B cell (primary cell): ENCODE results near the gene PRLR. TPM values are rescaled to one million over a fixed set of nuclear protein-coding genes. Genes with fewer than 3 reads are reported as not detected.

ENCODE experiments used
- ATAC-seq: fragments of 200-7000 bp; cut with Tn5 transposase; one replicate; pipeline ENCODE4 v1.10.0; 2021; ENCODE audit warnings: low read depth, mild to moderate bottlenecking, moderate number of reproducible peaks, moderate library complexity
- CTCF ChIA-PET: fragments of 350-600 bp; sonication (Branson Sonifier 250); formaldehyde crosslinking; loops from one replicate; lab custom pipeline; 2021; ENCODE audit warnings: antibody characterized with exemption, inconsistent platforms; lab: Charles Lee
- POLR2A ChIA-PET: fragments of 350-600 bp; sonication (Branson Sonifier 250); formaldehyde crosslinking; loops from one replicate; lab custom pipeline; 2021; ENCODE audit warnings: antibody characterized with exemption; lab: Charles Lee
- DNase-seq: peaks from one replicate; pipeline ENCODE4 v3.0.0; 2013
- H2AFZ ChIP-seq: 2 replicates; pipeline ENCODE4 v1.6.1; 2012; ENCODE audit warnings: mild to moderate bottlenecking, low read depth, low read length; ENCODE audit not compliant: insufficient read depth, poor library complexity, severe bottlenecking
- H3K27ac ChIP-seq, 2 donors: 1 replicate in 1 of 2; 2 replicates in 1 of 2; pipeline ENCODE4 v1.5.1; 2012 to 2013; ENCODE audit warnings: low read length in 2 of 2, mild to moderate bottlenecking in 2 of 2, moderate library complexity in 1 of 2
- H3K27me3 ChIP-seq, 4 experiments: fragments of 200-600 bp in 1 of 4; sonication (generic) in 1 of 4; replicated peaks in 1 of 4; 1 replicate in 2 of 4; 2 replicates in 2 of 4; pipeline versions ENCODE4 v1.6.1 to v1.7.0; 2013 to 2016; ENCODE audit warnings: low read length in 3 of 4, mild to moderate bottlenecking in 2 of 4, mixed read lengths in 1 of 4, moderate library complexity in 1 of 4; ENCODE audit not compliant: insufficient read depth in 4 of 4, control insufficient read depth in 3 of 4; ENCODE audit errors: control extremely low read depth in 1 of 4
- H3K36me3 ChIP-seq, 2 experiments: replicated peaks in 1 of 2; 1 replicate in 1 of 2; 2 replicates in 1 of 2; pipeline versions ENCODE4 v1.6.1 to v1.7.1; 2013; ENCODE audit warnings: low read length in 1 of 2; ENCODE audit not compliant: insufficient read depth in 2 of 2, control insufficient read depth in 1 of 2; ENCODE audit errors: control extremely low read depth in 1 of 2, extremely low read depth in 1 of 2
- H3K4me1 ChIP-seq, 2 donors: fragments of 200-600 bp in 1 of 2; sonication (generic) in 1 of 2; 1 replicate in 1 of 2; 2 replicates in 1 of 2; pipeline versions ENCODE4 v1.5.1 to v1.6.1; 2013 to 2017; ENCODE audit warnings: low read length in 2 of 2; ENCODE audit not compliant: control insufficient read depth in 2 of 2, insufficient read depth in 2 of 2
- H3K4me2 ChIP-seq: replicated peaks from 2 replicates; pipeline ENCODE3; 2012; ENCODE audit warnings: mild to moderate bottlenecking, low read depth, low read length; ENCODE audit not compliant: poor library complexity, severe bottlenecking
- H3K4me3 ChIP-seq, 5 experiments: fragments of 200-600 bp in 1 of 5; sonication (generic) in 1 of 5; 1 replicate in 3 of 5; 2 replicates in 2 of 5; pipeline versions ENCODE4 v1.5.1 to v1.7.0; 2011 to 2016; ENCODE audit warnings: low read length in 4 of 5, mild to moderate bottlenecking in 4 of 5, low read depth in 2 of 5, control low read depth in 1 of 5, moderate library complexity in 1 of 5; ENCODE audit not compliant: insufficient read depth in 1 of 5; ENCODE audit errors: control extremely low read depth in 1 of 5, extremely low read depth in 1 of 5
- H3K79me2 ChIP-seq: fragments of 200-600 bp; sonication (generic); one replicate; pipeline ENCODE4 v1.6.0; 2016; ENCODE audit warnings: low read length; ENCODE audit not compliant: control insufficient read depth, insufficient read depth
- H3K9ac ChIP-seq: fragments of 200-600 bp; sonication (generic); 2 replicates; pipeline ENCODE4 v1.6.1; 2017; ENCODE audit warnings: mild to moderate bottlenecking, low read length, moderate library complexity
- H3K9me3 ChIP-seq, 3 donors: one replicate each; pipeline versions ENCODE4 v1.6.1 to v1.7.1; 2013; ENCODE audit warnings: low read length in 2 of 3; ENCODE audit not compliant: control insufficient read depth in 2 of 3, insufficient read depth in 1 of 3; ENCODE audit errors: control extremely low read depth in 1 of 3
- H4K20me1 ChIP-seq: 2 replicates; pipeline ENCODE4 v1.6.0; 2012; ENCODE audit warnings: mild to moderate bottlenecking, low read length; ENCODE audit not compliant: insufficient read depth, control insufficient read depth, poor library complexity, severe bottlenecking
- H3K27ac Mint-ChIP-seq: one replicate; pipeline ENCODE4 v1.8.0; 2021; ENCODE audit warnings: mixed read lengths
- H3K27me3 Mint-ChIP-seq: one replicate; pipeline ENCODE4 v1.8.0; 2021; ENCODE audit warnings: mixed read lengths
- H3K4me1 Mint-ChIP-seq: one replicate; pipeline ENCODE4 v1.8.0; 2021; ENCODE audit warnings: mixed read lengths
- H3K4me3 Mint-ChIP-seq: one replicate; pipeline ENCODE4 v1.8.0; 2021; ENCODE audit warnings: mixed read lengths
- H3K9me3 Mint-ChIP-seq: one replicate; pipeline ENCODE4 v1.8.0; 2022; ENCODE audit warnings: mixed read lengths; ENCODE audit not compliant: insufficient read depth
- EZH2 ChIP-seq: IDR thresholded peaks from 2 replicates; pipeline ENCODE4 v1.6.1; 2012; ENCODE audit warnings: borderline replicate concordance, low read depth, mild to moderate bottlenecking, moderate library complexity, low read length; ENCODE audit not compliant: insufficient read depth, poor library complexity, severe bottlenecking
- whole genome bisulfite sequencing: methylation state at CpG from one replicate; pipeline ENCODE4 v1.1.5; 2013; ENCODE audit warnings: missing lambda C conversion rate; ENCODE audit not compliant: insufficient coverage; 5-methylcytosine and 5-hydroxymethylcytosine counted together
- intact Hi-C: fragments of 100-400 bp; cut with micrococcal nuclease; formaldehyde crosslinking; loops from one replicate; pipeline ENCODE4 v1.10.0; 2022
- polyA plus RNA-seq: library from polyadenylated mRNA; depleted of rRNA; stranded (reverse); fragments of >200 nt; gene quantifications from 2 replicates; pipeline ENCODE4 v1.2.3, GENCODE V29; 2012
- total RNA-seq, 2 donors: library from RNA; stranded (reverse); fragments of 120-200 nt in 1 of 2; gene quantifications; 1 replicate in 1 of 2; 2 replicates in 1 of 2; pipeline versions ENCODE4 v1.2.3 to v1.2.4, GENCODE V29; 2013 to 2022
- TF ChIP-seq, protein P1 (sequence below): fragments of 200-600 bp; IDR thresholded peaks from one replicate; pipeline ENCODE4 v1.8.0; 2022; ENCODE audit warnings: antibody characterized with exemption, mild to moderate bottlenecking

Gene PRLR
- total and polyA plus RNA-seq, 2 donors (not counting 1 experiment from before 2014, with no cell fraction given), result 0.39 TPM; not detected in 1

DNA sequence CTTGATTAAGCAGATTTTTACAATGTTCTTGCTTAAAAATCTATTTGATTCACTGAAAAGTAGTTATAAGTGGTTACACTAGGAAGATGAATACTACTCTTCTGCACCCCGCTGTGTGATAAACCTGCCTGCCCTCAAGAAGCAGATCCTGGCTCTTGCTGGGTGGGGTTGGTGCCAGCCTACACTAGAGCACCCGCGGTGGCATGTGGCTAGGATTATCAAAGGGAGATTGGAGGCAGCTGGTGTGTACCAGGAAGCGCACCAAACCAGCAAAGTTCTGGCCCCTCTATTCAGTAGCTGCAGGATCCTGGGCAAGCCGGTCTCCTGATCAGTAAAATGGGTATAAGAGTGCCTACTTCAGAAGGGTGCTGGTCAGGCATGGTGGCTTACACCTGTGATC lies 43.5 kb downstream of the PRLR start:
- Histone ChIP-seq H3K9ac (no peak overlapping the region), H3K4me2 (no peak overlapping the region), H3K27ac (no peak overlapping the region), H3K79me2 (no peaks in the 10 kb centered on the region), H3K36me3 (no peaks in the 10 kb centered on the region), H2AFZ (no peak overlapping the region), H3K27me3 (no peaks in the 10 kb centered on the region), H4K20me1 (no peaks in the 10 kb centered on the region), H3K4me3 (no peak overlapping the region), H3K9me3 (no peaks in the 10 kb centered on the region), H3K4me1 (no peaks in the 10 kb centered on the region)
- peaks cover 7% of the 10 kb centered on the region for H3K27me3 Mint-ChIP-seq
- 98% methylated on average over 5 of the region's 5 CpGs for WGBS
- H3K9me3 Mint-ChIP-seq, result no peaks in the 10 kb centered on the region
- peaks cover 2% of the 10 kb centered on the region for H3K4me1 Mint-ChIP-seq
- ATAC-seq, result no peak
- DNase-seq, result no peak
- POLR2A ChIA-PET, result no interaction called here
- intact Hi-C loops, result no loop called here
- CTCF ChIA-PET, result no interaction called here
- H3K27ac Mint-ChIP-seq, result no peak overlapping the region
- H3K4me3 Mint-ChIP-seq, result no peak overlapping the region
- TF ChIP-seq, protein P1, sequence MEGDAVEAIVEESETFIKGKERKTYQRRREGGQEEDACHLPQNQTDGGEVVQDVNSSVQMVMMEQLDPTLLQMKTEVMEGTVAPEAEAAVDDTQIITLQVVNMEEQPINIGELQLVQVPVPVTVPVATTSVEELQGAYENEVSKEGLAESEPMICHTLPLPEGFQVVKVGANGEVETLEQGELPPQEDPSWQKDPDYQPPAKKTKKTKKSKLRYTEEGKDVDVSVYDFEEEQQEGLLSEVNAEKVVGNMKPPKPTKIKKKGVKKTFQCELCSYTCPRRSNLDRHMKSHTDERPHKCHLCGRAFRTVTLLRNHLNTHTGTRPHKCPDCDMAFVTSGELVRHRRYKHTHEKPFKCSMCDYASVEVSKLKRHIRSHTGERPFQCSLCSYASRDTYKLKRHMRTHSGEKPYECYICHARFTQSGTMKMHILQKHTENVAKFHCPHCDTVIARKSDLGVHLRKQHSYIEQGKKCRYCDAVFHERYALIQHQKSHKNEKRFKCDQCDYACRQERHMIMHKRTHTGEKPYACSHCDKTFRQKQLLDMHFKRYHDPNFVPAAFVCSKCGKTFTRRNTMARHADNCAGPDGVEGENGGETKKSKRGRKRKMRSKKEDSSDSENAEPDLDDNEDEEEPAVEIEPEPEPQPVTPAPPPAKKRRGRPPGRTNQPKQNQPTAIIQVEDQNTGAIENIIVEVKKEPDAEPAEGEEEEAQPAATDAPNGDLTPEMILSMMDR, result no peak
- TF ChIP-seq EZH2, result no peak

DNA sequence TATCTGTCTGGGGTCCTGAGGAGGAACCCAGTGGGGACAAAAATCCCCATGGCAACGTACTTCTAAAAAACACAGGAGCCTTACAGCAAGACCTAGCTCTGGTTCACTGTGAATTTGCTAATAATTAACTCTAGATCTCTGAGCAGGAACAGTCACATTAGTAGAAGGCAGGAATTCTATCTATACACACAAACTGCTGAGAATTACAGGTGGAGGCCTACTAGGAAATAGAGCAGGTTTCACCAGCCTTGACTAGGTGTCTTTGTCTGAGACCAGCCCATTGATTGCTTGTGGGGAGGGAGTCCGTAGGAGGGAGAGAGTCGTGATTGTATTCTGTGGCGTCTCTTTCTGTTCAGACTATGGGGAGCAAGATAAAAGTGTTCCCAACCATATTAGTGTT lies 44.8 kb downstream of the PRLR start:
- Histone ChIP-seq H3K79me2 (no peaks in the 10 kb centered on the region), H3K9me3 (no peaks in the 10 kb centered on the region), H3K9ac (no peak overlapping the region), H3K36me3 (no peaks in the 10 kb centered on the region), H3K4me1 (no peaks in the 10 kb centered on the region), H3K27ac (no peak overlapping the region), H3K27me3 (no peaks in the 10 kb centered on the region), H4K20me1 (no peaks in the 10 kb centered on the region), H3K4me3 (no peak overlapping the region), H2AFZ (no peak overlapping the region), H3K4me2 (no peak overlapping the region)
- ChIA-PET POLR2A (no interaction called here), CTCF (no interaction called here)
- Mint-ChIP-seq H3K27me3 (peaks cover 7% of the 10 kb centered on the region), H3K9me3 (no peaks in the 10 kb centered on the region), H3K4me1 (no peaks in the 10 kb centered on the region), H3K27ac (no peak overlapping the region), H3K4me3 (no peak overlapping the region)
- ATAC-seq (no peak), DNase-seq (no peak)
- TF ChIP-seq, protein P1, result no peak
- TF ChIP-seq EZH2, result no peak
- intact Hi-C loops, result no loop called here
- 100% methylated on average over 3 of the region's 4 CpGs for WGBS
